NCI-H2029 treated with DMSO at 0.1 percent for 48 hours (cell line): ENCODE measurements around the gene GFRA1.
"Not testable (repeated sequence)": the region's sequence is repeated elsewhere in the genome, so short reads cannot be mapped to it uniquely, and the experiment has no call there.

ENCODE experiments used
- DNase-seq: peaks from one replicate; lab custom pipeline; 2025; lab: John Stamatoyannopoulos, UW

Gene GFRA1

DNA sequence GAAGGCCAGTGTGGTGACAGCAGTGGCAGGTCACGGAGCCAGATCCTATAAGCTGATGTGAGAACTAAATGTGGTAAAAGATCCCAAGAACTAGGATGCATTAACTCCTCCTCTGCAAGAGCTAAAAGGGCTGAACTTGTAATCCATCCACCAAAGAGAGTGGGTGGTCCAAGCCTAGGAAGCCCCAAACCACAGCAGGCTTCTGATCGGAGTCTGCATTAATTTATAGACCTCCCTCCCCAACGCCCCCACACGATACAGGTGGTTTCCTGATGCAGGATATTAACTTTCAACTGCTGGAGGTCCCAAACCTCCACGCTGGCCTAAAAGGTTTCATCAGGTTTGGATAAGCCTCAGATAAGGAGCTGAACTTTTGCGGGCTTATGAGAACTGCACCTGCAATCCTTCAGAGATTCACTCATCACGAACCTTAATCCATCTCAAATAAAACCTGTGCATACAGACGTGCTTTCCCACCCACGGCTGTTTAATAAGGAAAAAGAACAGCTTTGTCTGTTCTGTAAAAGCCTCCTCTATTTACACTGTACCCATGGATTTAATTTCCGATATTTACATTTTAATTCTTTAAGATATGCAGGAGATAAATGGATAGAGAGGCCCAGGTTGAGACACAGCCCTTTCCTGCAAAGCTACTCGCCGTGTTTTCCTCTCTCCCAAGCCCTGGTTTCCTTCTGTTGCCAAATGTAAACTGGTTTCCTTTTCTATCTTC lies 74.9 kb downstream of the GFRA1 start:
- DNase-seq = no peak

DNA sequence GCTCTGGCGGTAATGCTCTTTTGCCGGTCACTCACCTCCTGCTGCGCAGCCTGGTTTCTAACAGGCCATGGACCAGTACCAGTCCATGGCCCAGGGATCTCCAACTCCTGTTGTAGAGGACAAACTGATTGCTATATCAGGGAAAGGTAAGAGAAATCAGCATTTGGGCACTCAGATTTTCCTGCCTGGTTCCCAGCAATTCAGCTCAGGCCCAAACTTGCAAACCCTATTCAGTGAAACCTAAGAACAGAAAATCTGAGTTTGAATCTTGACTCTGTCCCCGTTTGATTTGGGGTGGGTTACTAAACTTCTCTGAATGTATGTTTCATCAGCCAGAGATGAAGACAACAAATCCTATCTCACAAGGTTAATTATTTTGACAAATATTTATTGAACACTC lies 77.4 kb downstream of the GFRA1 start:
- no peak for DNase-seq

DNA sequence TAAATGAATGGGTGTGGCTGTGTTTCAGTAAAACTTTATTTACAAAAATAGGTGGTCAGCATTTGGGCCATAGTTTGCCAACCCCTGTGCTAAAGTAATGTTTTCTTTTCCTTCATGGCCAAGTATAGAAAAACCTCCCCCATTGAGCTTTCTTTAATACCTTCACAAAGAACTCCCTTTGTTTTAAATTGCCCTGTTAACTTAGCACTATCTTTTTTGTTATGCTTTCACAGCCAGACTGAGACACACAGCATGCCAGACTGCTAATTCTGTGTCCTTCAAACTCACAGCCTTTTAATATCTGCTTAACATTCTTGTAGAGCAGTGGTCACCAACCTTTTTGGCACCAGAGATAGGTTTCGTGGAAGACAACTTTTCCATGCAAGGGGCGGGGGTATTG lies 78.0 kb downstream of the GFRA1 start:
- DNase-seq = no peak

DNA sequence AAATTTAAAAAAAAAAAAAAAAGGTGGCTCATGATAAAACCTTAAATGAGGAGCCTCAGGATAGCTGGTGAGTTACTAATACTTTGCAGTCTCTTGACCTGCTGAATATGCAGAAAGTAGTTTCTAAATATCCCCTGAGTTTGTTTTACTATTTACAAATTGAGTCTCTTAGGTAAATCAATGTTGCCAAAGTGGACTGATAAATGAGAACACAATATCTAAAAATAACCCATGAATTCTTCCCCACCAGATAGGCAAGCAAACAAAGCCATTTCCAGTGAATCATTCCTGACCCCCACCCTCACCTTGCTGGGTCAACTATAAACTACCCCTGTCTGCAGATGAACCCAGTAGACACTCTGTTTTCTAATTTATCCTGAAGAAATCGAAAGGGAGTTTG lies 78.9 kb downstream of the GFRA1 start:
- DNase-seq = no peak

DNA sequence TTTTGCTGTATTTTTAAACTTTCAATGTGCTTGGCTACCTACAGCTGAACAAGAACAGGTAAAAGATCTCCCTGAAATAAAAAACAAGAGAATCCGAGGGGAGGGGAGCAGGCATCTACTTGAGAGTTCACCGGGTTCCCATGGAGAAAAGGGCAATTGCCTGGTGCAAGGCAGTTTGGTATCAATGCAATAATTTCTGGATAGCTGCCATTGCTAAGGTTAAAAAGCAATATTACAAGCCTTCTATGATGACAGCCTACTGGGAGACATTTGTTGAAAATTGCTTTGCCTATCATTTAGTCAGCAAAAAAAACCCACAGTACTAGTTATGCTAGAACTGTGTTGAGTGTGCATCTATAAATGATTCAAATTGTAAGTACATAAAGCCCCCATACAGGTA lies 82.1 kb downstream of the GFRA1 start:
- no peak for DNase-seq

DNA sequence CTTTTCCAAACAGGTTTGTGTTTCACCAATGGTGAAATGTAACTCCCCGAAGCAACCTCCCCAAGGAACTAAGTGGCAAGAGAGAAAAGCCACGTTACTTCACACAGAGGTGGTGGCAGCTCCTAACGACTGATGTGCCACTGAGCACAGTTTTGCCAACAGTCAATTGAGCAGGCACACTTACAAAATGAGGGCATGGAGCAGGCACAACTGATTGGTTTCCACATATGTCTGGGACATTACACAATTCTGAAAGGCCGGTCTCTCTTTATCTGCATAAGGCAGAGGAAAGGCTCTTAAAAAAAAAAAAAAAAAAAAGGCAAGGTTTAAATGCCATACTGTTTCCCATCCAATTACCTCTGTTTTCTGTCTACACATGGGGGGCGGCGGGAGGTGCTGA lies 86.7 kb downstream of the GFRA1 start:
- no peak for DNase-seq

DNA sequence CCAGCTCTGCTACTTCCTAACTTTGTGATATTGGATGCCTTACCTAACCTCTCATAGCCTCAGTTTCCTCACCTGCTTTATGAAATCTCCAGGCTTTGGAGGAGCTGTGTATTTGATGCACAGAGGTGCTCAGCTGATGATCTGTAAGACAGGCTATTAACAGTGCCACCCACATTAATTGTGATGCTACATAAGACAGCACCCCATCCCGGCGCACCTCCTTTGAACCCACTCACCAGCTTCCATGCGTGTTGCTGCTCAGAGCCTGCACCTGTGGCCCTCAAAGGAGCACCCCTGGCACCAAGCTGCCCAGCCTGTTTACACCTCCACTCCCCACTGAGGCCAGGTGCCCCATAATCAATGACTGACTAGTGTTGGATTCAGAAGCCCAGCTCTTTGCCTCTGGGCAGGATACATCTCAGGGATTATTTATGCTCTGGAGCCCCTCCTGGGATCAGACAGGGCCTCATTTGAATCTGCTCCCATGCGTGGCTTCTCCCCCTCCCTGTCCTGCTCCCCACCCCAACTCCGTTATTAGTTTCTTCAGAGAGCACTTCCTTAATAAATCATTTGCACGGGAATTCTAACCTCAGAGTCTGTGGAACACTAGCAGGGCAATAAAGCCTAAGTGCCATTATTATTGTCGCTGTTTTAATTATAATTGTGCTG lies 87.7 kb downstream of the GFRA1 start:
- DNase-seq = no peak

DNA sequence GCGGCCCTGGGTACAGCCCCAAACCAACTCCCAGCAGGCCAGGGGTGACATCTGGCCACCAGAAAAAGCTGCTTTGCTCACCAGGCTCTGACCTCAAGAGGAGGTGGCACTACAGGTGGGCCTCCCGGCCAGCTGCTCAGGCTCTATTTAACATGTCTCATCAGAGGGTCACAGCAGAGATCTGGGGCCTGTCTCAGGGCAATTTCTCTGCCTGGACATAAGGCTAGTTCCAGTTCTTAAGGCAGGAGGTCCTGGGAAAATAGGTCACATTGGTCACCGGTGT lies 88.6 kb downstream of the GFRA1 start:
- DNase-seq = no peak

DNA sequence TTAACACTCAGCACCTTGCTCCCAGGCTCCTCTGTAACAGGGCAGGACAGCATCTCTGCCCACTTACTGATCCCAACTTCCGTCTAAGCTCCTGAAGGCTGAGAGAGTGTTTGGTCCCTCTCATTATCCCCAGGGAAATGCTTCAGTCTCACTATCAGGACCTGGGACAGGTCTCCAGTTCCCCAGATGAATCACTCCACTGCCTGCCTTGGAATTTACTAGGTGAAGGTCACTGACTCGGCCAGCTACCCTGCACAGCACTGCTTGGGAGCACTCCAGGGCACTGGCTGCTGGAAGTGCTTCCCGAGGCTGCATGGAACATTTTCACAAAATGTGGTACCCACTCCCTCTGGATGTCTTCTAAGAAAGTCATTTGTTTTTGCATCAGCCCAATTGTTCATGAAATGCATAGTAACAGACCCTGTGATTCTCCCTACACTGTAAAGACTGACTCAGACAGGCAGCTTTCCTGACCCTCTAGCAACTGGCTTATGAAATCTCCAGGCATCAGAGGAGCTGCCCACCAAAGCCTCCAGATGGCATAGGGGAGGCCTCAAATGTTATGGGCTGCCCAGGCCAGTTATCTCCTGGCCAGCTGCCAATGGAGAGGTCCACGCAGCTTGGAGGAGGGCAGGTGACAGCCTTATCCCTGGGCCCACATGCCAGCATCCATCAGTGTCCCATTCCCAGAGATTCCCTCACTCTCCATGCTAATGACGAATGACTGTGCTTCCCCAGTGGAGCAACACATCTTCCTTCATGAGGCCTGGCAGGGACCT lies 89.1 kb downstream of the GFRA1 start:
- DNase-seq = no peak

DNA sequence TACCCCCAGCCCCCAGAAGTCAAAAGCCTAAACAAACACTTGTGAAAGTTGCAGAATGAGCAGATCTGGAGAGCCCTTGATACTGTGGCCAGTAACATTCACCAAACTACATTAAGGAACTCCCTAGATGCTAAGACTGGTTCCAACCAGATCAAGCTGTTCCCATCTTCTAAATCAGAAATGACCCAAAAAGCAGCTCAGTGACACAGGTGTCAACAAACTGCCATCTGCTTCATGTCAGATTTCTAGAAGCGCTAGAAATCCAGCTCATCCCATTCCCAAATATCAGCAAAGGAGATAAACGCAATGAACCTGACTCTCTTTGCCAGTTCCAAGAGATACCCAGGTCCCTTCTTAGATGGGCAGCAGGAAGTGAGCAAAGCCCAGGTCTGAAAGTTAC lies 90.6 kb downstream of the GFRA1 start:
- DNase-seq = no peak

DNA sequence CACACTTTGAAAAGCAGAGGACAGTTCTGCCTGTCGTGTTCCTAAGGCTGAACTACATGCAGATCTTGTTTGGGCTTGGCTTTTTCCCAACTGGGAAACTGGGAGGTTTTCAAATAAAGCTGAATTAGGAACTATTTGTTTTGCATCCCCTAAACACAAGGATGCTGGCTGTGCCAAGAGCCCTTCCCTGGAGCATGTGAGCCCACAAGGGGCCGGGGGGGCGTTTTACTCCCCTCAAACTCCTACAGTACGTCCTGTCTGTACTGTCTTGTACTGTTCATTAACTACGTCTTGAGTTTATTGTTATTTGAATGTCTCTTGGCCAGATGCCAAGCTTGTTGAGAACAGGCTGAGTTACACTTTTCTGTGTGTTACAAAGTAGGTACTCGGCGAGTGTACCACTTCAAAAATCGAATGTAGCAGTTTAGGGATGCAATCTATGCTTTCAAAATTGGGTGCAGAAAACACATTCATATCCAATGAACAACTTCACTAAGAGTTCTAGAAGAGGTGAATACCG lies 94.9 kb downstream of the GFRA1 start:
- no peak for DNase-seq

DNA sequence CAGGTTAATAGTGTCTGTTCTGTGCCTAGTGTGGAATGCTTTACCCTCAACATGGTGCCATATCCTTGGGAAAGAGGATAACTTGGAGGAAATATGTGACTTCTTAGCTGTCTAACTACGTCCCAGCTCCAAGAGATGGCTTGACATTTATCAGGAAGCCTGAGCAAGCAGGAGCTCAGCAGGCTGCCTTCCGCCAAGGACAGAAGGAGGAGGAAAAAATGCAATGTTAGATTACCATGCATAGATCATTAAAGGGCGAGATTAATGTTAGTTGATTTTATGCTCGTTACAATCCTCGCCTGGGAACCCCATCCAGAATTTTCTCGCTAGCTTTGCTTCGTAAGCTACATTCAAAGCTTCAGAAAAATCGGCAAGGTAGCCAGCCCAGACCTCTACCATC lies 97.8 kb downstream of the GFRA1 start:
- DNase-seq = no peak

DNA sequence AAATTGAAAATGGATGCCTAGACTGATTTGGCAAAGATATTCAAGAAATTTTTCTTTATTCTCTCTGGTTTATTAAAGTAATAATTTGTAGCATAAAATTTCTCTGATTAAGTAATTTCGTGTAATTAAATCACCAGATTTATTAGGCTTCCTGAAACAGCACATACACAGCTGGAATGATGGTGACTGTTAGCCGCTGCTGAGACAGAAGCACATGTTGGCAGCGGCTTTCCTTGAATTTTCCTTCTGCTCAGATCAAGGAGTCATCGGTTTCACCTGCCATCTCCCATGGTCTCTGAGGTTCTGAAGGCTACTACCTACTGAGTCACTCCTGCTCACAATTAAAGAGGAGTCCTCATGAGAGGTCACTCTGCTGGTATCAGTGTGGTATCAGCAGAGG lies 101.5 kb downstream of the GFRA1 start:
- DNase-seq = no peak

DNA sequence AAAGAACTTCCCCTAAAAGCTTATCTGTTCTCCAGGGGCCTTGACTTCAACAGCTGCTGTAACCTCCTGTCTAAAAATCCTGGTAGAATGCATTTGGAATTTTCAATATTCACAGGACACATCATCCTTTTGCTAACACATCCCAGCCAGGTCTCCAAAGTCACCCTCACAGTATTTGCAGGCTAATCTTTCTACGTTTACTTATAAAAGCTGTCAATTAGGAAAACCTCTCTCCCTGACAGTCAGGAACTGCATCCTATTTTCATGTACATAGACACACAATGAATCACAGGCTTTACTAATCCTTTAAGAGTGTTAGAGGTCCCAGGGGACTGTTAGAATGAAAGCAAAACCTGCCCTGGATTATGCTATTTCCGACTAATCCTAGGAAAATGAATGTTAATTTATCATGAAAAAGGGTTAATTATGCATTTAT lies 102.2 kb downstream of the GFRA1 start:
- DNase-seq = no peak

DNA sequence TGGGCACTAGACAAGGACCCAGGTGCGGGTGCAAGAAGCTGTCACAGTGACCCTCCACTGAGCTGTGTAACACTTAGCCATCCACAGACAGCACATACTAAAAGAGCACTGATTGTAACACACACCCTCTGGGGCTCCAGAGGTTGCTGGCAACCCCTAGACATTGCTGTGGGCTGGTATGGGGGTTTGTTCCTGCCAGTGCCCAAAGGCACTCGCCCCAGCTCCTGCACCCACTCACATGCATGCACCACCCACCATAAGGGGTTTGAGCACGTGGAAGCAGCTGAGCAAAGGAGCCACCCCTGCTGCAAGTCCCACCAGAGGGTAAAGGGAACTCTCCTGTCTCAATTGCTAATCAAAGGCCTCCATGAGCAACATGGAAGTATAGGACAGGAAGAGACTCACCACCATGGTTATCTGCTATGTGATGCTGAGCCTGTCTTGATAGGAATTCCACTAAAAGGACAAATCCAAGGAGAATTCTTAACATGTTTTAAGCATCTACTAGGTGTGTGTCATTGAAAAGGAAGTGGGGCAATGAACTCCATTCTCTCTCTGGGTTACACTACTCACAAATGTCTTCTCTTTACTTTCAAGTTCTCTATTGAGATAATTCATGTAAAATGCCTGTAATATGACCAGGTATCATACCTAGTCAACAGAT lies 103.1 kb downstream of the GFRA1 start:
- DNase-seq = no peak

DNA sequence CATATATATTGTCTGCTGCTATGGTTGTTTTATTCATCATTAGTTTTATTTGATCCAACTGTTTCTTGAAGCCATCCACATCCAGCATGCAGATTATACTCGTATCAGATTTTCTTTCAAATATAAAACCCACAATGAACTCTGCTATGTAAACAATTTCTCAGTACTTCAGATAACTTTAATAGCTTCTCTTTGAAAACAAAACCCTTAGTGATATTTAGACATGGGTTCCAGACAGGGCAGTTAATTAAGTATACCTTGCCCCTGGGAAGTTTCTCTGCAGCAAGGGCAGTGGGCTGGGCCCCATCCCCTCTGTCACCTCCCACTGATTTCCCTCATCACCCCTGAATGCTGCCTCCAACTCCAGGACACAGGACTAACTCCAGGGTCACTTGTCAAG lies 104.3 kb downstream of the GFRA1 start:
- no peak for DNase-seq

DNA sequence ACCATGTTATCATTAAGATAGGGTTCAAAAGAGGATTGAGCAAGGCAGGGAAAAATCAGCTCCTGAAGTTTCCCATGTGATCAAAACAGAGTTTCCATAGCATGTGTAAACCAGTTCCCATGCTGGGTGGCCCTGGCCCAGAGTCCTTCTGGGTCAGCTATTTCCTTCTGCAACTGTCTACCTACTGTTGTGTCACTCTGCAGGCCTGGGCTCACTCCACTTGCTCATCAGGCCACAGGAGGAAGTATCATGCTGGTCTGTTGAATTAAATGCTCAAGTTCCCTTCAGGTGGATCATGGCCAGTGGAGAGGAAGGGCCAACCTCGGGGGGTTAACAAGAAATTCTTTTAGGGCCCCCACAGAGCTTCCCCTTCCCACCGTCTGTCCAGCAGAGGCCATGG lies 104.7 kb downstream of the GFRA1 start:
- no peak for DNase-seq

DNA sequence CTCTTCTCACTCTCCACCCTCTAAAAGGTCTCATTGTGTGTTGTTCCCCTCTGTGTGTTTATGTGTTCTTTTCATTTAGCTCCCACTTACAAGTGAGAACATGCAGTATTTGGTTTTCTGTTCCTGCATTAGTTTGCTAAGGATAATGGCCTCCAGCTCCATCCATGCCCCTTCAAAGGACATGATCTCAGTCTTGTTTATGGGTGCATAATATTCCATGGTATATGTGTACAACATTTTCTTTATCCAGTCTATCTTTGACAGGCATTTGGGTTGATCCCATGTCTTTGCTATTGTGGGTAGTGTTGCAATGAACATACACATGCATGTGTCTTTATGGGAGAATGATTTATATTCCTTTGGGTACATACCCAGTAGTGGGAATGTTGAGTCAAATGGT lies 107.1 kb downstream of the GFRA1 start:
- DNase-seq = not testable (repeated sequence)

DNA sequence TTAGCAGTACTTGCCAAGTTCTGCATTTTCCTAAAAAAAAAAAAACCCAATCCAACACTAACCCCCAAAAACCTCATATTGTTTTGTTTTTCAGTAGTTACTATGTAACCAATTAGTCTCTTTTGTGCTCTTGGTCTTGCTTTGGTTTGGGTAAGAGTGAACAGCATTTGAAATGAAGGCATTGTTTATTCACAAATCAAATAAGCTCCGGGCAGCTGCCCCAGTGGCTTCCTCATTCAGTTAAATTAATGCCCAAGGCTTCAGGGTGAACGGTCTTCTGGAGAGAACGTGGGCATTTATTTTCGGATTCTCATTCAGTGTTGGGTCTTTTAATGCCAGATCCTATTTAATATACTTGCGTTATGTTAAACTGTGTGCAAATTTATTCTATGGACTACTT lies 108.7 kb downstream of the GFRA1 start:
- DNase-seq = no peak

DNA sequence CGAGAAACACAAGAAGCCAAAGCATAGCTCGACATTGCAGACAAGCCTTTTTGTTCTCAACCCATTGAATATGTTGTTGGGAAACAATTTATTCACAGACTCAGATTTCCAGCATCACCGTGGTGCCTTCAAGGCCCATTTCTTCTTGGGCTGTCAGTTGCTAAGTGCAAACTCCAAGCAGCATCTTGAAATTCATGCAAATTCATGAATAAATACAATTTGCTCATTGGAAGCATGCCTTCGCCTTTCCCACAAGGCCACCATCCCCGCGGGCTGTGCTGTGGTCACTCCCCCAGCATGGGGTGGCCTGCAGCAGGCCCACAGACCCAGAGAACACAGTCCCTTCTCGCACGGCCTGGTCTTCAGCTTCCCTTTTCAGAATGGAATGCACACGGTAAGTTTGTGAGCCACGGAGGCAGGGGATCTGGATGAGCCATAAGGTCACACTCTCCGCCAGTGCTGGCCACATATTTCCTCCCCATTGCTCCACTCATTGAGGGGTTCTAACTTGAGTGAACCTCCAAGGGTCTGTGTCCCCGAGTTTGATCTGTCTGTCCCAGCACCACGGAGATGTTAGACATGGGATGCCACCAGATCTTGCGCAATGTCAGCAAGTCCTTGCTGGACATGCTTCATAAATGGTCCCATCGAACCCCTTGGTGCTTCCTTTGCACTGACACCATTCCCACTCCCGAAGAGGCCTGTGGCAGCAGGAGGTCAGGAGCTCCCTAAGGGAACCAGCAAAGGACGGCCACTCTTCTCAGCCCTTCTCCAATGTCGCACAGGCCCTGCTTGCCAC lies 109.5 kb downstream of the GFRA1 start:
- DNase-seq = no peak

DNA sequence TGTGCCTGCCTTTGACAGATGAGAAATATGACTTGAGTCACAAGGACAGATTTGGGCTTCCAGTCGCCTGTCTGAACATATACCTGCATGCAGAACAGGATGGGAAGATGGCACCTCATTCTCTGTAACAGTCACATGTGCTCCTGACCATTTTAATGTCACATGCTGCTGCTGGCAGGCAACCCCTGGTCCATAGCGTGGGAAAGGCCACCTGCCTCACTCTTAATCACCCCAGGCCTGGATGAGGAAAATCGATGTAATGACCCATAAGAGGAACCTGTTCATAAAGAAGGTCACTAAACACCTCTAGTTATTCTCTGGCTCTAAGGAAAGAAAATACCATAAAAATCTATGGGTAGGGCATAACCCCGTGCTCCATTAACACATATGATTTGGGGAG lies 110.2 kb downstream of the GFRA1 start:
- DNase-seq = no peak

DNA sequence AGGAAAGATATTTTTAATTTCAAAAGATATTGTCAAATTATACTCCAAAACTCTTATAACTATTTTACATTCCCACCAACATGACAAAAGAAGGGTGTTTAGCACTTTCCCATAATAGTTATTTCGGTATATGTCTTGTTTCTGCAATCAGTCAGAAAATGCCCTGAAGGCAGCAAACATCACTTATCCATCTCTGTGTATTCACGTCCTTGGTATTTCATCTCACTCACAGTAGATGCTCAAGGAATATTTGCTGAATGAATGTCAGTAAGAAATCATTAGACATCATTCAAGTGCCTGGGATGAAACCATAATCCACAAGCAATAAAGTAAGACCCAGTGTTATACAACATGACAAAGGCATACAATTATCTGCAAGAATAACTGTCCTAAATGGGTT lies 112.7 kb downstream of the GFRA1 start:
- DNase-seq = no peak
